IPS DF 19.7 (cell line): ENCODE measurements around the gene MCAM.

ENCODE experiments used
- DNase-seq: peaks from one replicate; pipeline ENCODE4 v3.0.0-alpha.2; 2013; ENCODE audit warnings: low read depth, low spot score

The MCAM gene

GRCh38 chr11:119330237-119330636 lies 13.3 kb upstream of the MCAM start:
- no peak for DNase-seq

DNA sequence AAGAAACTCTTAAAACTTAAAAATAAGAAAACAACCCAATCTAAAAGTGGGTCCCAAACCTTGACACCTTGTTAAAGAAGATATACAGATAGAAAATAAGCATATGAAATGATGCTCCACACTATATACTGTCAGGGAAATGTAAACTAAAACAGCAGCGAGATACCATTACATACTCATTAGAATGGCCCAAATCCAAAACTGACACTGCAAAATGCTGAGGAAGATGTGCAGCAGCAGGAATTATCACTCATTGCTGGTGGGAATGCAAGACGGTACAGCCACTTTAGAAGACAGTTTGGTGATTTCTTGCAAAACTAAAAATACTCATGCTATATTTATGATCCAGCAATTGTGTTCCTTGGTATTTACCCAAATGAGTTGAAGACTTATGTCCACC lies 12.4 kb upstream of the MCAM start:
- DNase-seq: no peak

DNA sequence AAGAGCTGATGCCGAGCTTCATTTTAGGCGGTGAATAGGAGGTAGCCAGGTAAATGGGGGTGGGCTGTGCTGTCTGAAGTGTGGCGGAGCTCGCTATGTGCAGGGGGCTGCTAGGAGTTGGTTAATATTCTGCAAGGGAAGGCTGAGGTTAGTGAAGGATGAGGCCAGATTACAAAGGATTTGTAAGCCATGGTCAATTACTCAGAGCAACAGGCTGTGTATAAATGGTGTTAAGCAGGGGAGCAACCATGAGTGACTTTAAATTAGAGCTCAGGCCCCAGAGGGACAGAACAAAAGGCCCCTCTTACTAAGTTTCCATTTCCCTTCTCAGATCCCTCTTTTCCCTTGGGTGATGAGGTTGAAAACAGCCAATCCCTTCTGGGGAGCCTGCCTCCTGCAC lies 7.3 kb upstream of the MCAM start:
- no peak for DNase-seq

DNA sequence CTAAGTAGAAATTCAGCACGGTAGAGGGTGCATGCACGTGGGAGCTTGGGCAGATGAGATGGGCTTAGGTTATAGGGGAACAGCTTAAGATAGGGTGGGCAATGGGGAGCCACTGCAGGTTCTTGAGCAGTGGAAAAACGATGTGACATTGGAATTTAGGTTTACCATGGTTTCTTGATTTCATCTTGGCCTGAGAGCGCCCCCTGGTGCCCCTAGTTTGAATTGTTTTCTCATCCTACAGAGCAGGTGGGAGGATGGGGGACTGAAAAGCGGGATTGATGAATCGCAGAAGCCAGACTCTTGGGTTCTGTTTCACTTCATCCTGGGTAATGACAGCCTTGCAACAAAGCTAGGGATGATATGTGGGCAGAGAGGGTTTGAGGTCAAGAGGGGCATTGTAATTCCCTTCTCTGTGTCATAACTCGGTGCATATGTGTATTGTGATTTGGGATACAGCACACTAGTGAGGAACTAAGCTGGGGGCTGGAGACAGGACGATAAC lies 6.7 kb upstream of the MCAM start:
- no peak for DNase-seq

DNA sequence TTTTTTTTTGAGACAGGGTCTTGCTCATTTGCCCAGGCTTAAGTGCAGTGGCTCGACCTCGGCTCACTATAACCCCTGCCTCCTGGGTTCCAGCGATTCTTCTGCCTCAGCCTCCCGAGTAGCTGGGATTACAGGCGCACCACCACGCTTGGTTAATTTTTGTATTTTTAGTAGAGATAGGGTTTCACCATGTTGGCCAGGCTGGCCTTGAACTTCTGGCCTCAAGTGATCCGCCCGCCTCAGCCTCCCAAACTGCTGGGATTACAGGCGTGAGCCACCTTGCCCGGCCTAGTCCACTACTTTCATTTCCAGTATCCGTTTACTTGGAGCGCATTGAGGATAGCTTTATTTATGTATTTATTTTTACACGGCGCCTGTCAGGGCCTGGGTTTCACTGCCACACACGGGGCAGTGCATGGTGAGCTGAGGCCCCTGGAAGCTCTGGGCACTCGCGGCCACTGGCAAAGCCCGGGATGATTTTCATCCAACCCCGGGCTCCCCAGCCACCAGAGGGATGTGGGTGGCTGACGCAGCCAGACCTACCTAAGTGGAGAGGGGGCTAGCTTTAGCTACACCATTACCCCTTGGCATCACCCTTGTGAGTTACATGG lies 6.1 kb upstream of the MCAM start:
- no peak for DNase-seq

GRCh38 chr11:119322360-119322739 lies 5.4 kb upstream of the MCAM start:
- no peak for DNase-seq

DNA sequence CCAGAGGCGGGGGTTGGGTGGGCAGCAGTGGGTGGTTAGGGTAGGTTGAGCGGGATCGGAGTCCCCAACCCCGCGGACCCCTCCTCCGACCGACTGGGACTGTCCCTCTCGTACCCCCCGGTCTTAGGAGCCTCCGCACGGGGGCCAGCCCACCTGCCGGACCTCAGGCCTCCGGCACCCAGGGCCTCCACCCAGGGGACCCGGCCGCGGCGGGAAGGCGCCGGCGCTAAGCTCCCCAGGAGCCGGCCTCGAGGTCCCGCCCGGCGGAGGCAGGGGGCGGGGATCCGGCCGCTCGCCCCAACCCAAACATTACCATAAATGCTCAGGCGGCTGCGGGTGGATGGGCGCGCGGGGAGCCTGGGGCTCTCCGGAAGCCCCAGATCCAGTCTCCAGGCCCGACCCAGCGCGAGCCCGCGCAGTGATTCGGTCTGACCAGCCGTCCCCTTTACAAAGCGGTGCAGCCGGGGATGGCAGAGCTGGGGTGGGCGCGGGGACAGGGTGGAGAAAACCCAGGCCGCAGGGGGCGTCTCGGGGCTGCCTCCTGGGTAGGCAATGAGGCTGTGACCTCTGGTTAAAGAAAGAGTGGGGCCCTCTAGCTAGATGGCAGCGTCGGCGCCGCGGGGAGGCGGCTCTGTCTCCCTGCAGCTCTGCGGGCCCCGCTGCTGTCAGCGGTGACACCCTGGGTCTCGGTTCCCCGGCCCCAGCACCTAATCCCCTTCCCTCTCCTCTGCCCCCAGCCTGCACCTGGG lies 4.0 kb upstream of the MCAM start:
- no peak for DNase-seq

GRCh38 chr11:119320240-119320775 lies 3.4 kb upstream of the MCAM start:
- DNase-seq: no peak

DNA sequence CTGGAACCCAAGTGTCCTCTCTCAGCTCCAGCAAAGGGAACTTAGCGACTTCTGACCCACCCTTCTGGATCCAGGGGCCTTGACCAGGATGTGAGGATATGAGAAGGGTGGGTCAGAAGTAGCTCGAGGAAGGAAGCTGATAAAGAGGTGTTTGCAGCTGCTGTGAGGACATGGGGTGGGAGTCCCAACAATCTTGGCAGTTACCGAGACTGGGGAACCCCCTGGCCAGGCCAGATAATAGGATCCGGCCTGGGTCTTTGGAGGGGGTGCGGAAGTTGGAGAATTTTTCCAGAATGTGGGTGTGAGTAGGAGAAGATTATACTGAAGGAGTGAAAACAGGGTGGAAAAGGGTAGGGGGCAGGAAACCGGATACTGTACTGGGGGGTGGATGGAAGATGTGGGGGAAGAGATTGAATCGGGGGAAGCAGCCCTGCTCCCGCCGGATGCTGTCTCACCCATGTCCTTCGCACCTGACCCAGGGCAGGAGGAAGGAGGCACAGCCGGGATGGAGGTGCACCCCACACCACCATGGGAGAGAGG lies 2.8 kb upstream of the MCAM start:
- DNase-seq: no peak

DNA sequence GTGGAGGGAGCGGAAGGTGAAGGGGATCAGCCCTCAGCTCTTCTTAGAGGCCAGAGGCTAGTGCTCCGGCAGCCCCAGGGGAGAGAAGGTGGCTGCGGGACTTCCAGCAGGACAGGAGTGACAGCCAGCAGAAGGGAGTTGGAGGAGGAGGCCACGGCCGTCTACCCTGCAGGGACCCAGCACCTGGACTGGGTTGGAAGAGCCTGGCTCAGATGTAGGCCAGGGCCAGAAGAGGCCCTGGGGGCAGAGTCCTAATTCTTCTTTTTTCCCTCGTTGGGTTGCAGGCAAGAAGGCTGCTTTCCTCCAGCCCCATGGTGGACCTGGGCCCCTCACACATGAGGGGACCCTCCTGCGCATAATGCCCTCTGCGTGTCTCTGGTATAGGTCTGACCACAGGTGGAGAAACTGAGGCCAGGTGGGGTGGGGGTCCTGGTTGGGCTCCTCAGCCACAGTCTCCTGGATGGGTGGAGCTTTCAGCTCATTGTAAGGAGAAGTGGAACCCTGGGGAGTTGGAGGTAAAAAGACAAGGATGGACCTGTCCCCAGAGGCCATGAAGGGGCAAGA lies 2.3 kb upstream of the MCAM start:
- no peak for DNase-seq

DNA sequence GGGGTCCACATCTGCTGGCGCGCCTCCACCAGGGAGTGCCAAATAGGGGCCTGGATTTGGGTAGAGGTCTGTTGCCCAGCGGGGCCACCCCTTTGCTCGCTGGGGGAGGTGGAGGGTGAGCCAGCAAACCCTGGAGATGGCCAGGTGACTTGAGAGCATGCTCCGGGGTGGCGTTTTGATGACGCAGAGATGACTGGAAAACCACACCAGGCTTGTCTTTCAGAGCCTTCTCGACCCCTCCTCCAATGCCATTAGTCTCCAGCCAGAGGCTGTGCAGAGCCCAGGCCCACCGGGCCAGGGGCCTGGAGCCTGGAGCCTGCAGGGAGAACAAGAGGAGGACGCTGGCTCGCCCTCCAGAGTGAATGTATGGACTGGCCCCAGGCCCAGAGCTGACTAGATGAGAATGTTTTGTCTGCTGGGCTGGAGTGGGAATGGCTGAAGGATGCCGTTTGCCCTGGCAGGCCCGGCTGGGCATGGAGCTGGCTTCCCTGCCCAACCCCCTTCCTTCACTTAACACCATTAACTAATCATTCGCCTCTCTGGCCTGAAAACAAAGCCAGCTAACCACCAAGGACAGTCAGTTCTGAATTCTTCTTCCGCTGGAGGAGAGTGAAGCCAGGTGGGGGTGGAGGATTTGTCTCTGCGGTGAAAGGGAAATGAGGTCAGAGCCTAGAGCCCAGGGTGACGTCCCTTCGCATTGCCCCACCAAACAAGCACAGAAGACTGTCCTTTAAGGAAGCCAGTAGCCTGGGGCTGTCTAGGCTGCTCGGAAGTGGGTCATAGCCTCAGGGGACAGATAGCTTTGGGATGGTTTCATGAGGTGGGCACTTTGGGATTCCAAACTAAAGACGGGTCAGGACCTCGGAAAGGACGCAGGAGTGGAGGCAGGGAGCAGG lies 1.6 kb upstream of the MCAM start:
- DNase-seq: no peak

- no peak for DNase-seq
Observed at GRCh38 chr11:119317592-119318239, 786 bp upstream of the MCAM start.

DNA sequence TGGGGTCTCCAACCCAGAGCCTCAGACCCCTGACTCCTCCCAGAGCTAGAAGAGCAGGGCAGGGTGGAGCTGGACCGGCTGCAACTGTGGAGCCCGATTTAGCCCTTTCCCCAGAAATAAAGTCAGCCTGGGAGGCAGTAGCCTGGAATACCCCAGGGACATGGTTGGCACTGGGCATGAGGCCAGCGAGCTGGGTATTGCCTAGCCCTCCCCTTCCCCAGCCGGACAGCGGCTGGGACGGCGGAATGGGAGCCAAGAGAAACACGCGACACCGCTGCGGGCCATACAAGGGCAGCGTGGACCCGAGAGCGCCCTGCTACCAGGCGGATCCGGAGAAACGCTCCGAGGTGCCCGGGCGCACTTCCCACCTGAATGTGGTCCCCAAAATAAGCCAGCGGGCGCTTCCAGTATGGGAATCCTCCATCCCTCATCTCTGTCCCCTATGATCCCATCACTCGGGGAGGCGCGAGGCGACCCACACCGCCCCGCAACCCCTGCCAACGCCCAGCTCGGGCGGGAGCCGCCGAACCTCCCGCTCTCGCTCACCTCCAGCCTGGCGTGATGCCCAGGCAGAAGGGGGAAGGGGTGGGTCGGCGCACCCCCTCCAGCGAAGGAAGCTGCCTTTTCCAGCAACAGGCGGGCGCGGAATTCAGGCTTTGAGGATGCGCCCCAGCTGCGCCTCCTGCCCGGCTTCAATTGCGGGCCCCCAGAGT lies 758 bp downstream of the MCAM start:
- DNase-seq: no peak

DNA sequence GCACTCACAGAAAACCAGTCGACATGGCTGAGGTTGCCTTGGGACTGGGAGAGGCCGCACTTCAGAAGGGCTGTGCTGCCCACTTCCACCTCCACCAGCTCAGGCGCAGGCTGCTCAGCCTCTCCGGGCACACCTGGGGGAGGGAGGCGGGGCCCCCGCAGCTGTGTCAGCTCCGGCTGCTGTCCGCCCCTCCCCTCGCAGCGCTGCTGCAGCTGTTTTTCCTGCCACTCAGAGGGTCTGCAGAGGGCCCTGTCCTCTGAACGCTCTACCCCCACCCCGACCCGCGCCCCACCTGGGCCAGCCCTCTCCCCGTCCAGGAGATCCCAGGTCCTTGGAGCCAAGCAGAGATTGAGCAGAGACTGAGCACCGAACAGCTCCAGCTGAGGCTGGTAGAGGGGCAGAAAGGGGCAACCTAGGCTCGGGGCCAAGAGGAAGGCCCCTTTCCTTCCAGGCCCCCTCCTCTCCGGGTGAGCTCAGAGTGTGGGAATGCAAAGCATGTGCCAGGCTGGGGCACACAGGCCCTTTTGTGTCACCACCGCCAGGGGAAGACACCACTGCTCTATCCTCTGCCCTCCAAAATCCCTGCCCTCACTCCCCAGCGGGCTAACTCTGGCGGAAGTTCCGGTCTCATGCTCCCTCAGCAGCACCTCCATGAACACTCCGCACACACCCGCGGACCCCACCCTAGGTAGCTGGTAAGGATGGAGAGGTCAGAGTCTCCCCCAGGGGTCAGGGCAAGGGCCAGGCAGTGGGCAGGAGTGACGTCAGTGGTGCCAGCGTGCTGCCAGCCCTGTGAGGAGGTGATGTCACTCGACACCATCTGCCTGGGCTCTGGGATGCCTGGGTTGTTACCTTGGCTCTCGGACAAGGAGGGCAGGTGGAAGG lies 1.6 kb downstream of the MCAM start:
- DNase-seq: no peak

DNA sequence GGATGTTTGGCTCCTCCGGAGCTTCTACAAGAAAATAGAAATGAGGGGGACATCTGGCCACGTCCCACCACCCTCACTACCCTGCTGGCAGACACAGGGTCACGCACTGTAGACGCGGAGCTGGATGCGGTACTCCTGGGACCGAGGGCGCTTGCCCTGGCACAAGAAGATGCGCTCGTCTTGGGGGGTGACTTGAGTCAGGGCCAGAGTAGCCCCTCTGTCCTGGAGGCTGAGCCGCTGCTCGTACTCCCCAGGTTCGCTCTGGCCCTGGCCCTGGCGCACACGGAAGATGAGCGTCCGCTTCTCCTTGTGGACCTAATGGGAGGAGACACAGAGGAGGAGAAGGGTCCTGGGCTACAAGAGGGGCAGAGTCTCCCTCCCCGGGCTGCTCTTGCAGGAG lies 2.2 kb downstream of the MCAM start:
- DNase-seq: no peak

DNA sequence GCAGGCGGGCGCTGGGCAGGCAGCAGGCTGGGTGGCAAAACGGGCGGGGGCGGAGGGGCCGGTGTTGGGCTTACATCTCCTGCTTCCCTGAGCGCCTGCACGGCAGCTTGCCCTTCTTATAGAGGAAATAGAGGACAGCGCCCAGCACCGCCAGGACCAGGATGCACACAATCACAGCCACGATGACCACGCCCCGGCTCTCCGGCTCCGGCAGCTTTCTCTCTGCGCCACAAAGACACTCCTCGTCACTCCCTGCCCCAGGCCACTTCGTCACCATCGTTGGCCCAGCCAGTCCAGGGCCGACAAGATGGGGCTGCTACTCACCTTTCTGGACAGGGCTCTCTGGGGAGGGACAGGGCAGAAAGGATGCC lies 6.3 kb downstream of the MCAM start:
- DNase-seq: no peak

DNA sequence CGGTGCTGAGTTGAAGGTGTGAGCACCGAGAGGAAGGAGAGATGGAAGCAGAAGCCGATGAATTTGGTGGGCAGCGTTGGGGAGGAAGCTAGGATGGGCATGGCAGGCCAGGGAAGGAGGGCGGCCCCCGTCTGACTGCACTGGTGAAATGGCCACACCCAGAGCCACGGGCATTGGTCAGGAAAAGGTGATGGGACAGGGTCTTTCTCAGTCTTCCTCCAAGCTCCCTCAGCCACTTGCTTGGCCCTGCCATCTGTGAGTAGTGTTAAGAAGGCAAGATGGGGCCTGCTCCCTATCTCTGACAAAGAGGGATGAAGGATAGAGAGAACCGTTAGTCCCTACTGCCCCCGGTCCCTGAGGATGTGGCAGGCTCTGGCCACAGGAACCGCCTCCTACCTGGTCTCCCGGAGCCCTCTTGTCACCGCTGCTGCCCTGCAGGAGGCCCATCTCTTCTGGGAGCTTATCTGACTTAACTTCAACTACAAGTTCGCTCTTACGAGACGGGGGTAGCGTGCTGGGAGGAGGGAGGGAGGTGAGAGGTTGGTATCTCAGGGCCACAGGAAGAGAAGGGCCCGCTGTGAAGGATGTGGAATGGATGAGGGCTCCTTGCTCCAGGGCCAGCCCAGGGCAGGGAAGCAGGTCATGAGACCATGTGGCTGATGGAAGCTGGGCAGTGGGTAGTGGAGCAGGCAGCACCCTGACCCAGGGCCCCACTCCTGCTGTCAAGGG lies 6.8 kb downstream of the MCAM start:
- DNase-seq: no peak

DNA sequence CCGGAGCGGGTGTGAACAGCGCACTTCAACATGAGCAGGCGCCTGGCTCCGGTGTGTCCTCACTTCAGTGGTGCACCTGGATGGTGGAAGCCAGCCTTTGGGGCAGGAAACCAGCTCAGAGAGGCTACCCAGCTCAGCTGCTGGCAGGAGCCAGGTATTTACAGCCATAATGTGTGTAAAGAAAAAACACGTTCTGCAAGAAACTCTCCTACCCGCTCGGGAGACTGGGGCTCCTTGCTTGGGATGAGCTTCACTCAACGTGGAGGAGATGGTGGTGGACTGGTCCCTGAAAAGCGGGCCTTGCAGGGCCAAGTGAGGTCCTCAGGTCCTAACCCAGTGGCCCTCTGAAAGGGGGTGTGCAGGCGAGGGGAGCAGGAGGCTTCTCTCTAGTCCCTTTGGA lies 7.5 kb downstream of the MCAM start:
- no peak for DNase-seq

DNA sequence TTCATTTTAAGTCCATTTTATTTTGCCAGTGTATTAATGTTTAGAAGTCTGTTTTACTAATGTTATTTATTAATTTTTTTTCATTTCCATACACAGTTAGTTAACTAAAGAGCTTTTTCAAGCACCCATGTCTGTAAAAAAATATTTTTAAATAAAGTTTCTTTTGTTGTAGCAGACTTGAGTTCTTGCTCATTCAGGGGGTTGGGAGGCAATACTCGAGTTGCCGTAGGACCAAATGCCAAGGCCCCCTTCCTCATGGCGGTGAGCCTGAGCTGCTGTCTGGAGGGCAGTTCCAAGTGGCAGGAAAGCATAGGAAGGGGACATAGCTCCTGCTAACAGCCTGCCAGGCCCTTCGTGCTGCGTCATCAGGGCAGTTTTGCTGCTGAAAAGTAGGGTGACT lies 9.0 kb downstream of the MCAM start:
- DNase-seq: no peak
